Panc1 (cell line): ENCODE data around the gene AKR1B1.

Experiments used
- CTCF ChIP-seq: fragments of 450-650 bp; IDR thresholded peaks from 2 replicates; pipeline ENCODE4 v1.5.1; 2017; ENCODE audit warnings: mild to moderate bottlenecking
- POLR2AphosphoS5 ChIP-seq: IDR thresholded peaks from 2 replicates; pipeline ENCODE4 v1.6.1; 2012; ENCODE audit warnings: mild to moderate bottlenecking, low read depth, low read length, moderate library complexity
- TCF7L2 ChIP-seq: IDR thresholded peaks from 2 replicates; pipeline ENCODE4 v1.6.1; 2011; ENCODE audit warnings: mild to moderate bottlenecking, low read depth, low read length, inconsistent platforms

GRCh38 chr7:134505856-134506255, 47.0 kb upstream of the AKR1B1 start:
- TF ChIP-seq CTCF: no peak
- TF ChIP-seq POLR2AphosphoS5: no peak
- no peak for TF ChIP-seq TCF7L2
